GM12891 (cell line): ENCODE measurements around the gene TMEM39A.

Experiments
- POLR2AphosphoS5 ChIP-seq: IDR thresholded peaks from 2 replicates; pipeline ENCODE4 v1.6.1; 2011; ENCODE audit warnings: low read depth, low read length, control low read depth
- TAF1 ChIP-seq: IDR thresholded peaks from 2 replicates; pipeline ENCODE4 v1.6.1; 2011; ENCODE audit warnings: low read depth, low read length, control low read depth

DNA sequence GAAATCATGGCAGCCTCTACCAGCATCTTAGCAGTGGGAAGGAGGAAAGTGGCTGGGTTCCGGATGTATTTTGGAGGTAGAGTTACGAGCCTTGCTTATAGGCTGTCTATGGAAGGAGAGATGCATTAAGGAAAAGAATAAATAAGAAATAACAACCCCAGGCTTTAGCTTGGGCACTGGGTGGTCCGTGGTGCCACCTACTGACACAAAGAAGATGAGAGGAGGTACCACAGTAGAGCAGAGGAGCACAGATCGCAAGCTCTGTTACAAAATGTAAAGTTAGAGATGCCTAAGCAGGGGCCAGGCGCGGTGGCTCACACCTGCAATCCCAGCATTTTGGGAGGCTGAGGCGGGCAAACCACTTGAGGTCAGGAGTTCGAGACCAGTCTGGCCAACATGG lies 74.8 kb downstream of the TMEM39A start:
- TF ChIP-seq TAF1 (no peak), POLR2AphosphoS5 (no peak)
